ENCODE results near the gene LRP10. TPM values are rescaled to one million over a fixed set of nuclear protein-coding genes. Genes with fewer than 3 reads are reported as not detected.

Gene LRP10
- total and polyA plus RNA-seq, 2 of the 4 experiments (the other 2 are of a cell fraction): 25.1 to 118 TPM

- TF ChIP-seq RCOR1 (IDR thresholded peaks at IDR 0.05; ENCODE audit: insufficient replicate concordance, low read length): no peak
- no peak for TF ChIP-seq FOS (IDR thresholded peaks at IDR 0.05; ENCODE audit: low read depth, low read length)
Observed at GRCh38 chr14:22854963-22855724, 16.4 kb upstream of the LRP10 start (continued).

DNA sequence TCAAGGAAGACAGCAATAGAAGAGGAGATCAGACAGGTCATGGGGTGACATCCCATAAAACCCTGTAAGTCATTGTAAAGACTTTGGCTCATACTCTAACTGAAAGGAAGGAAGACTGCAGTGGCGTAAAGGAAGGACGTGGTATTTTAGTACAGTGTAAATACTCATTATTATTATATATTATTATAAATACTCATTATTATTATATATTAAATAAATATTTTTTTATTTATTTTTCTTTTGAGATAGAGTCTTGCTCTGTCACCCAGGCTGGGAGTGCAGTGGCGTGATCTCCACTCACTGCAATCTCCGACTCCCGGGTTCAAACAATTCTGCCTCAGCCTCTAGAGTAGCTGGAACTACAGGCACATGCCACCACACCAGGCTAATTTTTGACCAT is 15.1 kb upstream of the LRP10 start:
- H3K18ac ChIP-seq (ENCODE audit: low read depth, low read length): no peak overlapping the region
- WGBS, 2 experiments (ENCODE audit: extremely low coverage in 2 of 2, insufficient read length in 1 of 2): 100% methylated on average over 2 of the region's 5 CpGs; no CpG with 5 or more reads in 1 of the 2 experiments
- H4K5ac ChIP-seq (ENCODE audit: low read depth, low read length): no peak overlapping the region
- H3K4me1 ChIP-seq (ENCODE audit: control insufficient read depth, insufficient read depth, low read length): peaks cover 9% of the 10 kb centered on the region
- no peaks in the 10 kb centered on the region for H3K36me3 ChIP-seq (ENCODE audit: control insufficient read depth, insufficient read depth, low read length)
- H2AK5ac ChIP-seq (ENCODE audit: low read depth, low read length): no peak overlapping the region
- in situ Hi-C loops (cut with MboI; ENCODE audit: low sequenced_read_pairs) (loop anchor here (5.0 to 25.0 kb wide), 2 partner anchors 289 to 469 kb away; no protein-coding TSS in a partner anchor), intact Hi-C loops (cut with micrococcal nuclease) (no loop called here), dilution Hi-C loops (cut with HindIII; ENCODE audit: low sequenced_read_pairs, unreplicated experiment) (no loop called here)
- H3K56ac ChIP-seq (ENCODE audit: extremely low read depth, insufficient read depth, low read length): no peak overlapping the region
- no peak overlapping the region for H3K4me2 ChIP-seq (ENCODE audit: low read depth, low read length)
- H3K9me3 ChIP-seq (ENCODE audit: control insufficient read depth, insufficient read depth, low read length): peaks cover 2% of the 10 kb centered on the region
- H2BK15ac ChIP-seq (ENCODE audit: low read depth, low read length): no peak overlapping the region
- no peak overlapping the region for H3K9ac ChIP-seq (ENCODE audit: low read depth, low read length)
- no peak overlapping the region for H3K4me3 ChIP-seq (ENCODE audit: insufficient read depth, low read depth, low read length)
- no peak overlapping the region for H3K14ac ChIP-seq (replicated peaks; ENCODE audit: low read depth, low read length)
- H2BK20ac ChIP-seq (ENCODE audit: low read depth, low read length): no peak overlapping the region
- H3K9me1 ChIP-seq (ENCODE audit: insufficient read depth, low read length): peaks cover 6% of the 10 kb centered on the region; the same call in 1 of the 2 replicates
- ChIA-PET CTCF (interaction anchor here (1.0 to 2.0 kb wide), 2 partner anchors 44 kb away, joined by 4 to 5 read pairs; no protein-coding TSS in a partner anchor), POLR2A (ENCODE audit: unreplicated experiment) (no interaction called here)
- no peak overlapping the region for H4K8ac ChIP-seq (ENCODE audit: low read depth in 2 of 2, low read length in 2 of 2)
- H3K27me3 ChIP-seq (ENCODE audit: control insufficient read depth, insufficient read depth, low read length): no peaks in the 10 kb centered on the region
- no peak overlapping the region for H2BK5ac ChIP-seq (ENCODE audit: low read depth, low read length, poor library complexity, severe bottlenecking)
- H4K20me1 ChIP-seq (ENCODE audit: insufficient read depth, low read length): no peaks in the 10 kb centered on the region
- no peak overlapping the region for H2BK120ac ChIP-seq (ENCODE audit: low read depth, low read length)
- peaks cover 0 to 9% of the 10 kb centered on the region in 2 experiments; a peak in 2 of 4 replicates for H3K79me1 ChIP-seq (ENCODE audit: low read depth in 1 of 2, low read length in 2 of 2)
- H3K23ac ChIP-seq (ENCODE audit: low read depth, low read length): no peak overlapping the region
- no peak overlapping the region for H3K27ac ChIP-seq (ENCODE audit: insufficient read depth, low read length)
- ATAC-seq (ENCODE audit: low read depth) (no peak), DNase-seq (no peak)
- no TSS peak for BruUV-seq (replicated peaks)
- no peak overlapping the region for H3K4ac ChIP-seq (ENCODE audit: low read depth, low read length)
- no peak overlapping the region for H4K91ac ChIP-seq (ENCODE audit: insufficient read depth, low read depth, low read length)
- H2AK9ac ChIP-seq (replicated peaks; ENCODE audit: low read depth, low read length, poor library complexity): no peak overlapping the region
- no peak overlapping the region for H2AFZ ChIP-seq (replicated peaks; ENCODE audit: low read length, poor library complexity)
- TF ChIP-seq, protein P1, sequence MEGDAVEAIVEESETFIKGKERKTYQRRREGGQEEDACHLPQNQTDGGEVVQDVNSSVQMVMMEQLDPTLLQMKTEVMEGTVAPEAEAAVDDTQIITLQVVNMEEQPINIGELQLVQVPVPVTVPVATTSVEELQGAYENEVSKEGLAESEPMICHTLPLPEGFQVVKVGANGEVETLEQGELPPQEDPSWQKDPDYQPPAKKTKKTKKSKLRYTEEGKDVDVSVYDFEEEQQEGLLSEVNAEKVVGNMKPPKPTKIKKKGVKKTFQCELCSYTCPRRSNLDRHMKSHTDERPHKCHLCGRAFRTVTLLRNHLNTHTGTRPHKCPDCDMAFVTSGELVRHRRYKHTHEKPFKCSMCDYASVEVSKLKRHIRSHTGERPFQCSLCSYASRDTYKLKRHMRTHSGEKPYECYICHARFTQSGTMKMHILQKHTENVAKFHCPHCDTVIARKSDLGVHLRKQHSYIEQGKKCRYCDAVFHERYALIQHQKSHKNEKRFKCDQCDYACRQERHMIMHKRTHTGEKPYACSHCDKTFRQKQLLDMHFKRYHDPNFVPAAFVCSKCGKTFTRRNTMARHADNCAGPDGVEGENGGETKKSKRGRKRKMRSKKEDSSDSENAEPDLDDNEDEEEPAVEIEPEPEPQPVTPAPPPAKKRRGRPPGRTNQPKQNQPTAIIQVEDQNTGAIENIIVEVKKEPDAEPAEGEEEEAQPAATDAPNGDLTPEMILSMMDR (conservative IDR thresholded peaks at IDR 0.05; ENCODE audit: low read depth, low read length): no peak
- TF ChIP-seq, protein P2, sequence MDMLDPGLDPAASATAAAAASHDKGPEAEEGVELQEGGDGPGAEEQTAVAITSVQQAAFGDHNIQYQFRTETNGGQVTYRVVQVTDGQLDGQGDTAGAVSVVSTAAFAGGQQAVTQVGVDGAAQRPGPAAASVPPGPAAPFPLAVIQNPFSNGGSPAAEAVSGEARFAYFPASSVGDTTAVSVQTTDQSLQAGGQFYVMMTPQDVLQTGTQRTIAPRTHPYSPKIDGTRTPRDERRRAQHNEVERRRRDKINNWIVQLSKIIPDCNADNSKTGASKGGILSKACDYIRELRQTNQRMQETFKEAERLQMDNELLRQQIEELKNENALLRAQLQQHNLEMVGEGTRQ (IDR thresholded peaks at IDR 0.05; ENCODE audit: low read depth, low read length): no peak
- TF ChIP-seq MAZ (IDR thresholded peaks at IDR 0.05; ENCODE audit: borderline replicate concordance, low read depth, low read length): no peak
- no peak for TF ChIP-seq MXI1 (IDR thresholded peaks at IDR 0.05; ENCODE audit: borderline replicate concordance, low read depth, low read length)
- TF ChIP-seq POLR2A (IDR thresholded peaks at IDR 0.05; ENCODE audit: low read depth, low read length): no peak
- no peak for TF ChIP-seq SMC3 (IDR thresholded peaks at IDR 0.05; ENCODE audit: low read depth, low read length)
- TF ChIP-seq ELK1 (IDR thresholded peaks at IDR 0.05; ENCODE audit: borderline replicate concordance, low read depth, low read length): no peak
- TF ChIP-seq CHD1 (IDR thresholded peaks at IDR 0.05; ENCODE audit: low read depth, low read length): no peak
- TF ChIP-seq BHLHE40 (IDR thresholded peaks at IDR 0.05; ENCODE audit: low read depth, low read length): no peak
- TF ChIP-seq CEBPB (IDR thresholded peaks at IDR 0.05; ENCODE audit: low read depth, low read length): no peak
- no peak for TF ChIP-seq MAFK (IDR thresholded peaks at IDR 0.05; ENCODE audit: low read depth, low read length)
